Stomach (tissue), 4 donors: ENCODE results near the gene SMIM3.

Source experiments
- POLR2A ChIP-seq, 4 donors: fragments of 450-650 bp; IDR thresholded peaks; one replicate each; pipeline ENCODE4 v1.6.1; 2016; ENCODE audit warnings: antibody characterized with exemption in 4 of 4, control low read depth in 2 of 4, mild to moderate bottlenecking in 1 of 4, moderate library complexity in 1 of 4
- TF ChIP-seq, protein P1 (sequence below), 7 experiments: fragments of 450-650 bp in 4 of 7; fragments of 200-600 bp in 3 of 7; sonication (generic) in 3 of 7; IDR thresholded peaks; one replicate each; pipeline ENCODE4 v1.5.1; 2016 to 2019; ENCODE audit warnings: antibody characterized with exemption in 7 of 7, control low read depth in 2 of 7, mild to moderate bottlenecking in 1 of 7

DNA sequence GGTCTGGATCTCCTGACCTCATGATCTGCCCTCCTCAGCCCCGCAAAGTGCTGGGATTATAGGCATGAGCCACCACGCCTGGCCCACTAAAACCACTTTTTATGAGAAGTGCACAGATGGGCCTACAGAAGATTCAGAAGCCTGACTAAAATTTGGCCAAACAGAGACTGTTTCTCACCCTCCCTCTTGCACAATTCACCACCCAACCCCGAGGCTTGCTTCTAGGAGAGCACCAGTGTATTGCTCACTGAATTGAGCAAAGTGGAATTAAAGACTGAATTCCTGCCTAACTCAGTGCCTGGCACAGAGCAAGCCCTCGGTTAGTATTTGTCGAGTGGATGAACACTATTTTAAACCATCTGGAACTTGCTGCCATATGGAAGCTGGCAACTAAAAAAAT lies 16.3 kb upstream of the SMIM3 start:
- TF ChIP-seq, protein P1, sequence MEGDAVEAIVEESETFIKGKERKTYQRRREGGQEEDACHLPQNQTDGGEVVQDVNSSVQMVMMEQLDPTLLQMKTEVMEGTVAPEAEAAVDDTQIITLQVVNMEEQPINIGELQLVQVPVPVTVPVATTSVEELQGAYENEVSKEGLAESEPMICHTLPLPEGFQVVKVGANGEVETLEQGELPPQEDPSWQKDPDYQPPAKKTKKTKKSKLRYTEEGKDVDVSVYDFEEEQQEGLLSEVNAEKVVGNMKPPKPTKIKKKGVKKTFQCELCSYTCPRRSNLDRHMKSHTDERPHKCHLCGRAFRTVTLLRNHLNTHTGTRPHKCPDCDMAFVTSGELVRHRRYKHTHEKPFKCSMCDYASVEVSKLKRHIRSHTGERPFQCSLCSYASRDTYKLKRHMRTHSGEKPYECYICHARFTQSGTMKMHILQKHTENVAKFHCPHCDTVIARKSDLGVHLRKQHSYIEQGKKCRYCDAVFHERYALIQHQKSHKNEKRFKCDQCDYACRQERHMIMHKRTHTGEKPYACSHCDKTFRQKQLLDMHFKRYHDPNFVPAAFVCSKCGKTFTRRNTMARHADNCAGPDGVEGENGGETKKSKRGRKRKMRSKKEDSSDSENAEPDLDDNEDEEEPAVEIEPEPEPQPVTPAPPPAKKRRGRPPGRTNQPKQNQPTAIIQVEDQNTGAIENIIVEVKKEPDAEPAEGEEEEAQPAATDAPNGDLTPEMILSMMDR (IDR thresholded peaks at IDR 0.05) = no peak
- no peak for TF ChIP-seq POLR2A (IDR thresholded peaks at IDR 0.05)
